ENCODE data around the gene ZNF689. TPM values are rescaled to one million over a fixed set of nuclear protein-coding genes. Genes with fewer than 3 reads are reported as not detected.

The ZNF689 gene
- total and polyA plus RNA-seq, 2 of the 13 experiments (the other 11 are each of a cell fraction or from before 2014, with no cell fraction given), result 9.7 to 19.5 TPM

DNA sequence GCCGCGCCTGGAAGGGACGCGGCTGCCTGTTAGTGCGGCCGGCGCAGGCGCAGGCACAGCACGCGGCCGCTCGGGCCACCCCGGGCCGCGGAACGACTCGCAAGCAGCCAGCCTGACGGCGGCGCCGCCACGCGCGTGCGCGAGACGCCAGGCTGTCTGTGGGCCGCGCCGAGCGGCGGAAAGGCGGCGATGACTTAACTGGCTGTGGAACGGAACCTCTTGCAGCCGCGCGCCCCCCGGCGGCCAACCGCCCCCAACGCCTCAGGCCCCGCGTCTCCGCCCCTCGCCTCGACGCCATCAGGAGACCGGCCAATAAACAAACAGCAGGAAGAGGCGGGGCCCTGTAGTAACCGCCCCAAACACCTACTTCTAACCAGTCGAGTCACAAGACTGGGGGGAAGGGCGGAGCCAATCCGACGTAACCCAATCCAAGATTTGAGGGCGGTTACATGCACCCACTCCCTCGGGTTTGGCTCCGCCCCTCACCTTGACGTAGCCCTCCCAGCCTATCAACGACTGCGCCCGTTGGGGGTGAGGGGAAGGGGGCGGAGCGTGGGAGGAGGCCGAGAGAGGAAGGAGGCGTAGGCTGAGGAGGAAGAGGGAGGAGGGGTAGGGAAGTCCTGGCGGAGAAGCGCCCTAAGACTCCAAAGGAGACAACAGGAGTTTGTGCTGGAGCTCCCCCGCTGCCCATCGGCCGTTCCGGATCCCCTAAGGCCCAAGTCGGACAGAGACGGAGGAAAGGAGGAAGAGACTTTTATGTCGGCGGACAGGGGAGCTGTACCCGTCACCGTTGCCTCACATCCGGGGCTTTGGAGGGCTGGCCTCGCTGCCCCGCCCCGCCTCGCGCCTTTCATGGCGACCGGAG, 47.9 kb upstream of the ZNF689 start, which contains the start of gene FBRS (continued):
- TF ChIP-seq TIGD3 (CRISPR knock-in tag; IDR thresholded peaks at IDR 0.05; ENCODE audit: borderline replicate concordance), result no peak
- no peak; the same call in 1 of the 2 replicates for TF ChIP-seq ZNF543 (CRISPR knock-in tag; IDR thresholded peaks at IDR 0.05)
- TF ChIP-seq NFIC (IDR thresholded peaks at IDR 0.05; ENCODE audit: low read length), result no peak
- TF ChIP-seq ZFP36 (IDR thresholded peaks at IDR 0.05; ENCODE audit: borderline replicate concordance, low read depth, low read length, partially characterized antibody), result peak; percentile 13
- TF ChIP-seq ZNF781 (CRISPR knock-in tag; IDR thresholded peaks at IDR 0.05; ENCODE audit: borderline replicate concordance, not compliant biosample characterization), result no peak
- peak; percentile 57; the same call in 1 of the 2 replicates for TF ChIP-seq HNRNPL (IDR thresholded peaks at IDR 0.05; ENCODE audit: low read depth, low read length)
- TF ChIP-seq, protein P1, sequence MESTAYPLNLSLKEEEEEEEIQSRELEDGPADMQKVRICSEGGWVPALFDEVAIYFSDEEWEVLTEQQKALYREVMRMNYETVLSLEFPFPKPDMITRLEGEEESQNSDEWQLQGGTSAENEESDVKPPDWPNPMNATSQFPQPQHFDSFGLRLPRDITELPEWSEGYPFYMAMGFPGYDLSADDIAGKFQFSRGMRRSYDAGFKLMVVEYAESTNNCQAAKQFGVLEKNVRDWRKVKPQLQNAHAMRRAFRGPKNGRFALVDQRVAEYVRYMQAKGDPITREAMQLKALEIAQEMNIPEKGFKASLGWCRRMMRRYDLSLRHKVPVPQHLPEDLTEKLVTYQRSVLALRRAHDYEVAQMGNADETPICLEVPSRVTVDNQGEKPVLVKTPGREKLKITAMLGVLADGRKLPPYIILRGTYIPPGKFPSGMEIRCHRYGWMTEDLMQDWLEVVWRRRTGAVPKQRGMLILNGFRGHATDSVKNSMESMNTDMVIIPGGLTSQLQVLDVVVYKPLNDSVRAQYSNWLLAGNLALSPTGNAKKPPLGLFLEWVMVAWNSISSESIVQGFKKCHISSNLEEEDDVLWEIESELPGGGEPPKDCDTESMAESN (CRISPR knock-in tag; conservative IDR thresholded peaks at IDR 0.05), result peak; percentile 93
- peak; percentile 90 for TF ChIP-seq CREB1 (IDR thresholded peaks at IDR 0.05)
- peak; percentile 94 for TF ChIP-seq CREB1 (CRISPR knock-in tag; IDR thresholded peaks at IDR 0.05)
- peak; percentile 4; the same call in 1 of the 2 replicates for TF ChIP-seq ZNF788 (CRISPR knock-in tag; IDR thresholded peaks at IDR 0.05; ENCODE audit: borderline replicate concordance)
- peak; percentile 14; the same call in 1 of the 2 replicates for TF ChIP-seq ZBTB4 (CRISPR knock-in tag; IDR thresholded peaks at IDR 0.05; ENCODE audit: borderline replicate concordance)
- TF ChIP-seq BORCS8-MEF2B (CRISPR knock-in tag; IDR thresholded peaks at IDR 0.05), result peak; percentile 67
- TF ChIP-seq ISX (CRISPR knock-in tag; conservative IDR thresholded peaks at IDR 0.05), result no peak
- TF ChIP-seq KDM3A (CRISPR knock-in tag; IDR thresholded peaks at IDR 0.05; ENCODE audit: low read depth), result 0 out of 2 replicates have a peak, but pooled peaks have one; percentile 37
- TF ChIP-seq RAD51 (IDR thresholded peaks at IDR 0.05; ENCODE audit: borderline replicate concordance), result no peak
- TF ChIP-seq CREB3 (CRISPR knock-in tag; IDR thresholded peaks at IDR 0.05), result peak; percentile 62; the same call in 1 of the 2 replicates
- TF ChIP-seq ARNT2 (CRISPR knock-in tag; IDR thresholded peaks at IDR 0.05; ENCODE audit: low read depth), result peak; percentile 92
- TF ChIP-seq PRPF4 (IDR thresholded peaks at IDR 0.05; ENCODE audit: low read depth, low read length, poor library complexity, severe bottlenecking), result peak; percentile 20
- TF ChIP-seq ZNF709 (CRISPR knock-in tag; IDR thresholded peaks at IDR 0.05), result peak; percentile 74; the same call in 1 of the 2 replicates
- TF ChIP-seq, protein P2, sequence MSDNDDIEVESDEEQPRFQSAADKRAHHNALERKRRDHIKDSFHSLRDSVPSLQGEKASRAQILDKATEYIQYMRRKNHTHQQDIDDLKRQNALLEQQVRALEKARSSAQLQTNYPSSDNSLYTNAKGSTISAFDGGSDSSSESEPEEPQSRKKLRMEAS (IDR thresholded peaks at IDR 0.05), result peak; percentile 92
- peak; percentile 62 for TF ChIP-seq SPEN (CRISPR knock-in tag; IDR thresholded peaks at IDR 0.05; ENCODE audit: low read depth)

Measured in HepG2 (cell line).